GM19468 (cell line): ENCODE data around the gene ZNF423.

Experiments used
- ATAC-seq: cut with Tn5 transposase; IDR thresholded peaks from one replicate; pipeline ENCODE4 v1.9.1; 2021; ENCODE audit warnings: mild to moderate bottlenecking, moderate library complexity, moderate number of reproducible peaks; ENCODE audit not compliant: unreplicated experiment; ENCODE audit errors: extremely low read depth

Gene ZNF423

GRCh38 chr16:49440156-49441065 is 415.5 kb downstream of the ZNF423 start:
- no peak for ATAC-seq

- ATAC-seq = no peak
These were observed 416.2 kb downstream of the ZNF423 start for GRCh38 chr16:49439676-49440075.

- no peak for ATAC-seq
These were observed 416.9 kb downstream of the ZNF423 start for GRCh38 chr16:49439050-49439449.
